ENCODE measurements around the gene PAFAH1B1.

DNA sequence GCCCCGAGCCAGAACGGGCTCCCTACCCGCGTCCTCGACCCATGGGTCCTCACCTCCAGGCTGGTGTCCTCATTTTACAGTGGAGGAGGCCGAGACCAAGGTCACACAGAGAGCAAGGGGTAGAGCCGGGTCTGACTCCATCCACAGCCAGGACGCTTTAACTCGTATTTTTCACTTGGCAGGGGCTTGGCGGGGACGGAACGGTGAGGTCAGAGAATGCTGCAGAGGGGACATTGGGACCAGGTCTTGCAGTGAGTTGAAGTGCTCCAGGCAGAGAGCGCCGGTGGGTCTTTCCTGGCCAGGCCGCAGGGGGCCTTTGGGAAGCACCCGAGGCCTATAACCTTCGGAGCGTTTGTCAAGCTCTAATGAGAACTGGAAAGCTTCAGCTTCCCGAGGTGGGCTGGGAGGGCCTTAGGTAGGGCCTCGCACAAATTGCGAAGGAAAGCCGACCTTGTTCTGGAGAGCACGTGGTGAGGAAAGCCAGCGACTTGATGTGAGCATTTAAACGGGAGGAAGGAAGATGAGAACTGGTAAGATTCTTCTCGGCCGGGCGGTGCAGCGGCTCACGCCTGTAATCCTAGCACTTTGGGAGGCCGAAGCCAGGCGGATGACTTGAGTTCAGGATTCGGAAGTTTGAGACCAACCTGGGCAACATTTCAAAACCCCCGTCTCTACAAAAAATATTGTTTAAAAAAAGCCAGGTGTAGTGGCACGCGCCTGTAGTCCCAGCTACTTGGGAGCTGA lies 119.0 kb downstream of the PAFAH1B1 start:
- TF ChIP-seq RAD21 (conservative IDR thresholded peaks at IDR 0.05 in 1 of 2, IDR thresholded peaks at IDR 0.05 in 1 of 2) (no peak), CHD4 (IDR thresholded peaks at IDR 0.05; ENCODE audit: borderline replicate concordance) (no peak), CBX8 (IDR thresholded peaks at IDR 0.05) (no peak), MAZ (IDR thresholded peaks at IDR 0.05; ENCODE audit: borderline replicate concordance, low read depth, low read length) (no peak), GATA3 (IDR thresholded peaks at IDR 0.05; ENCODE audit: borderline replicate concordance) (no peak), SMC3 (IDR thresholded peaks at IDR 0.05) (no peak), POLR2A (IDR thresholded peaks at IDR 0.05; ENCODE audit: low read length) (no peak), MYC (IDR thresholded peaks at IDR 0.05; ENCODE audit: borderline replicate concordance, low read length) (no peak)
- TF ChIP-seq, protein P1, sequence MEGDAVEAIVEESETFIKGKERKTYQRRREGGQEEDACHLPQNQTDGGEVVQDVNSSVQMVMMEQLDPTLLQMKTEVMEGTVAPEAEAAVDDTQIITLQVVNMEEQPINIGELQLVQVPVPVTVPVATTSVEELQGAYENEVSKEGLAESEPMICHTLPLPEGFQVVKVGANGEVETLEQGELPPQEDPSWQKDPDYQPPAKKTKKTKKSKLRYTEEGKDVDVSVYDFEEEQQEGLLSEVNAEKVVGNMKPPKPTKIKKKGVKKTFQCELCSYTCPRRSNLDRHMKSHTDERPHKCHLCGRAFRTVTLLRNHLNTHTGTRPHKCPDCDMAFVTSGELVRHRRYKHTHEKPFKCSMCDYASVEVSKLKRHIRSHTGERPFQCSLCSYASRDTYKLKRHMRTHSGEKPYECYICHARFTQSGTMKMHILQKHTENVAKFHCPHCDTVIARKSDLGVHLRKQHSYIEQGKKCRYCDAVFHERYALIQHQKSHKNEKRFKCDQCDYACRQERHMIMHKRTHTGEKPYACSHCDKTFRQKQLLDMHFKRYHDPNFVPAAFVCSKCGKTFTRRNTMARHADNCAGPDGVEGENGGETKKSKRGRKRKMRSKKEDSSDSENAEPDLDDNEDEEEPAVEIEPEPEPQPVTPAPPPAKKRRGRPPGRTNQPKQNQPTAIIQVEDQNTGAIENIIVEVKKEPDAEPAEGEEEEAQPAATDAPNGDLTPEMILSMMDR (IDR thresholded peaks at IDR 0.05): no peak
- TF ChIP-seq, protein P2, sequence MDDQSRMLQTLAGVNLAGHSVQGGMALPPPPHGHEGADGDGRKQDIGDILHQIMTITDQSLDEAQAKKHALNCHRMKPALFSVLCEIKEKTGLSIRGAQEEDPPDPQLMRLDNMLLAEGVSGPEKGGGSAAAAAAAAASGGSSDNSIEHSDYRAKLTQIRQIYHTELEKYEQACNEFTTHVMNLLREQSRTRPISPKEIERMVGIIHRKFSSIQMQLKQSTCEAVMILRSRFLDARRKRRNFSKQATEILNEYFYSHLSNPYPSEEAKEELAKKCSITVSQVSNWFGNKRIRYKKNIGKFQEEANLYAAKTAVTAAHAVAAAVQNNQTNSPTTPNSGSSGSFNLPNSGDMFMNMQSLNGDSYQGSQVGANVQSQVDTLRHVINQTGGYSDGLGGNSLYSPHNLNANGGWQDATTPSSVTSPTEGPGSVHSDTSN (IDR thresholded peaks at IDR 0.05): no peak
- TF ChIP-seq, protein P3, sequence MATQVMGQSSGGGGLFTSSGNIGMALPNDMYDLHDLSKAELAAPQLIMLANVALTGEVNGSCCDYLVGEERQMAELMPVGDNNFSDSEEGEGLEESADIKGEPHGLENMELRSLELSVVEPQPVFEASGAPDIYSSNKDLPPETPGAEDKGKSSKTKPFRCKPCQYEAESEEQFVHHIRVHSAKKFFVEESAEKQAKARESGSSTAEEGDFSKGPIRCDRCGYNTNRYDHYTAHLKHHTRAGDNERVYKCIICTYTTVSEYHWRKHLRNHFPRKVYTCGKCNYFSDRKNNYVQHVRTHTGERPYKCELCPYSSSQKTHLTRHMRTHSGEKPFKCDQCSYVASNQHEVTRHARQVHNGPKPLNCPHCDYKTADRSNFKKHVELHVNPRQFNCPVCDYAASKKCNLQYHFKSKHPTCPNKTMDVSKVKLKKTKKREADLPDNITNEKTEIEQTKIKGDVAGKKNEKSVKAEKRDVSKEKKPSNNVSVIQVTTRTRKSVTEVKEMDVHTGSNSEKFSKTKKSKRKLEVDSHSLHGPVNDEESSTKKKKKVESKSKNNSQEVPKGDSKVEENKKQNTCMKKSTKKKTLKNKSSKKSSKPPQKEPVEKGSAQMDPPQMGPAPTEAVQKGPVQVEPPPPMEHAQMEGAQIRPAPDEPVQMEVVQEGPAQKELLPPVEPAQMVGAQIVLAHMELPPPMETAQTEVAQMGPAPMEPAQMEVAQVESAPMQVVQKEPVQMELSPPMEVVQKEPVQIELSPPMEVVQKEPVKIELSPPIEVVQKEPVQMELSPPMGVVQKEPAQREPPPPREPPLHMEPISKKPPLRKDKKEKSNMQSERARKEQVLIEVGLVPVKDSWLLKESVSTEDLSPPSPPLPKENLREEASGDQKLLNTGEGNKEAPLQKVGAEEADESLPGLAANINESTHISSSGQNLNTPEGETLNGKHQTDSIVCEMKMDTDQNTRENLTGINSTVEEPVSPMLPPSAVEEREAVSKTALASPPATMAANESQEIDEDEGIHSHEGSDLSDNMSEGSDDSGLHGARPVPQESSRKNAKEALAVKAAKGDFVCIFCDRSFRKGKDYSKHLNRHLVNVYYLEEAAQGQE (IDR thresholded peaks at IDR 0.05): no peak
